ENCODE results near the gene ASB18.
"Not testable (repeated sequence)": the region's sequence is repeated elsewhere in the genome, so short reads cannot be mapped to it uniquely, and the experiment has no call there.

The ASB18 gene

GRCh38 chr2:236286873-236287545 is 22.8 kb upstream of the ASB18 start:
- DNase-seq (ENCODE audit: low read depth) = no peak

- no peak for DNase-seq (ENCODE audit: low read depth)
These were observed 20.0 kb upstream of the ASB18 start for GRCh38 chr2:236284208-236284607.

DNA sequence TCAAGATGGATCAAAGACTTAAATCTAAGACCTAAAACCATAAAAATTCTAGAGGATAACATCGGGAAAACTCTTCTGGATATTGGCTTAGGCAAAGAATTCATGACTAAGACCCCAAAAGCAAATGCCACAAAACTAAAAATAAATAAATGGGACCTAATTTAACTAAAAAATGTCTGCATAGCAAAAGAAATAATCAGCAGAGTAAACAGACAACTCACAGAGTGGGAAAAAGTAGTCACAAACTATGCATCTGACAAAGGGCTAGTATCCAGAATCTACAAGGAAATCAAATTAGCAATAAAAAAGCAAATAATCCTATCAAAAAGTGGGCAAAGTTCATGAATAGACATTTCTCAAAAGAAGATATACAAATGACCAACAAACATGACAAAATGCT is 18.2 kb upstream of the ASB18 start:
- DNase-seq (ENCODE audit: low read depth) = no peak

- DNase-seq (ENCODE audit: low read depth) = no peak
These were observed 17.2 kb upstream of the ASB18 start for GRCh38 chr2:236281423-236281822.

DNA sequence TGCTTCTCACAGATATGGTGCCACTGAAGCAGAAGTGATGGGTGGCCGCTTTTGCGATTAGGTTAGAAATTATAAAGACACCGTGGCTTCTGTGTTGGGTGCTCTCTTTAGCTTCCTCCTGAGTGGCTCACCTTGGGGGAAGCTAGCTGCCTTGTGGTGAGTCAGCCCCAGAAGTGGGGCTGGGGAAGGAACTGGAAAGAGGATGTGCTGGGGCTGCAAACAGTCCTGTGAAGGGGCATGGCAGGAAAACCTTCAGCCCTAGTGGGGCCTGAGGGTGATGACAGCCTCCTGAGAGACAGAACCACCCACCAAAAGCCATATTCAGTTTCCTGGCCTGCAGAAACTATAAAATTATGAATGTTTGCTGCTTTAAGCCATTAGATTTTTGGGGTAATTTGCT is 8.9 kb upstream of the ASB18 start:
- no peak for DNase-seq (ENCODE audit: low read depth)

DNA sequence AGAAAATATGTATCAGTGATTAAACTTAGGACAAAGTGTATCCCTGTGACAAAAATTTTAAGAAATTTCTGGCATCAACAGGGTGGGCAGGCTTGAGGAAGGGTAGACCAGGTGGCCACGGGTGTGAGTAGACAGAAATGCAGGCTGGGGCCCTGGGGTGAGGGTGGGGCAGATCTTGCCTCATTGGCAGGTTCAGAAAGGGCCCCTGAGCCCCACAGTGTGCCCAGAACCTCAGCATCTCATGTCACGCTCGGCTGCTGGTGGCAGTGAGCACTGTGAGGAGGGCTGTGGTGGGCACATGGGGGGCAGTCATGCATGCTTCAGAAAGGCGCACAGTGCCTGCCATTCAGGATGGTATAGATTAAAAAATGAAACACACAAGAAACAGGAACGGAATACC is 7.6 kb upstream of the ASB18 start:
- no peak for DNase-seq (ENCODE audit: low read depth)

GRCh38 chr2:236269876-236270275 is 5.7 kb upstream of the ASB18 start:
- DNase-seq (ENCODE audit: low read depth) = not testable (repeated sequence)

- no peak for DNase-seq (ENCODE audit: low read depth)
These were observed 1.5 kb upstream of the ASB18 start for GRCh38 chr2:236265675-236266074.

- no peak for DNase-seq (ENCODE audit: low read depth)
These were observed 2.0 kb downstream of the ASB18 start for GRCh38 chr2:236262238-236262637.

DNA sequence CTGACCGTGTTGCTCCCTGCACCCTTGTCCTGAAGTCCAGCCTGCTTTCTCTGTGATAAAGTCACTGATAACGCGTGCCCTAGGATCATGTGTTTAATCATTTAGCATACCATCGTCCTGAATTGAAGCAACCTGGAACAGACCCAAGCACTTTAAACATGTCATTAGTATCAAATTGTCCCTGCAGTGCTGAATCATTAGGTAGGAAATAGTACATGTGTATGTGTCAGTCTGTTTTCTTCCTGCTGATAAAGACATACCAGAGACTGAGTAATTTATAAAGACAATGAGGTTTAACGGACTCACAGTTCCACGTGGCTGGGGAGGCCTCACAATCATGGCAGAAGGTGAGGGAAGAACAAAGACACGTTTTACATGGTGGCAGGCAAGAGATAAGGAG is 2.8 kb downstream of the ASB18 start:
- DNase-seq (ENCODE audit: low read depth) = no peak

- no peak for DNase-seq (ENCODE audit: low read depth)
These were observed 4.8 kb downstream of the ASB18 start for GRCh38 chr2:236259371-236259770.

GRCh38 chr2:236257575-236257974 is 6.6 kb downstream of the ASB18 start:
- DNase-seq (ENCODE audit: low read depth) = no peak

DNA sequence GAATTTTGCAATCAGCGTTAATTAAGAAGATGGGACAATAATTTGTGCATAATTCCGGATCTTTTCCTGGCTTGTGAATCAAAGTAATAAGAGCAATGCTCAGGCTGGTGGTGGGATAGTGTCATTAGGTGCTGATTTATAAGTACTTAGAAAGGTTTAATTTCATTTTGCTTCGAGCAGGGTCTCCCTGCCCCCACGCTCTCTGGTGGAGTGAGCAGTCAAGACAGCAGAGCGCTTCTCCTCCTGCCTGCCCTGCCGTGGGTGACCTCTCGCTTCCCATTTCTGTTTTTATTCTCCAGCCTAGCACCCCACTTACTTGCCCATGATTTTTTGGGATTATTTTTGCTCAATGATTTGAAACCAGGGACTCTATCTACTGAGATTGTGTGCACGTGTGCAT is 7.1 kb downstream of the ASB18 start:
- DNase-seq (ENCODE audit: low read depth) = no peak

DNA sequence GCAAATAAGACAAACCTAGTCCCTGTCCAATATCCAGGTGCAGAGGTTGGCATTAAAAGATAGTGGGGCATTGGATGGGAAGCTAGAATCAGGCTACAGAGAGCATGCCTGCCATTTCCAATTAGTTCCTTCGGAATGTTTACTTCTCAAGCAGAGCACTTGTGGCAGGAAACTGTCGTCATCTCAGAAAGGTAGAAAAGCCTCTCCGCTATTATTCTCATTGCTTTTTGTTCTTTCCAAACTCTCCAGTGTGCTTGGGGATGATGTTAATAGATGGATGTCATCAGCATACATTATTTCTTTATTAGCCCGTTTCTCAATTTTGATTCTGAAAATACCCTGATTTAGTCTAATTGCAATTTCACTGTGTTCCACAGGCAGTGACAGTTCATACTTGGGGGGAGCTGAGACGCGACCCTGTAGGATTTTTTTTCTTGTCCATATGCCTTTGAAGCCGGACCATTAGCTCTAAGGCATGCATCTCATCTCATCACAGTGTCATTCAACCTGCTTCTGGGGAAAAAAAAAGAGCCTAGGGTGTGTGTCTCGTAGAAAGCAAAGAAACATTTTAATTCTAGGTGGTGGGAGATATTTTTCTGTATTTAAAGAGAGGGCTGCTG is 7.7 kb downstream of the ASB18 start:
- DNase-seq (ENCODE audit: low read depth) = no peak

GRCh38 chr2:236254674-236255073 is 9.5 kb downstream of the ASB18 start:
- no peak for DNase-seq (ENCODE audit: low read depth)

DNA sequence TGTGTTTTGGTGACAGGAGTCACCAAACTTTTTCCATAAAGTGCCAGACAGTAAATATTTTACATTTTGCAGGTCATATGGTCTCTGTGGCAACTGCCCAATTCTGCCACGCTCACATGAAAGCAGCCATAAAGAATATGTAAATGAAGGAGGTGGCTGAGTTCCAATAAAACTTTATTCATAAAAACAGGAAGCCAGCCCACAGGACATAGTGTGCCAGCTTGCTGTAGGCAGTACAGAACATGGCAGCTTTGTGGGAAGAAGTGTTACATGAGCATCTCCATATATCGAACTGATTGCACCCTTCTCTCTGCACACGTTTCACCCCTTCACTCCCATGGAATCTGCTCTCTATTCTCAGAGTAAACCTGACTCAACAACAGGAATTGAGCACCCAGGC is 10.2 kb downstream of the ASB18 start:
- no peak for DNase-seq (ENCODE audit: low read depth)

GRCh38 chr2:236252602-236253001 is 11.6 kb downstream of the ASB18 start:
- DNase-seq (ENCODE audit: low read depth) = no peak

GRCh38 chr2:236250909-236251579 is 13.2 kb downstream of the ASB18 start:
- no peak for DNase-seq (ENCODE audit: low read depth)

GRCh38 chr2:236250286-236250685 is 13.9 kb downstream of the ASB18 start:
- no peak for DNase-seq (ENCODE audit: low read depth)

DNA sequence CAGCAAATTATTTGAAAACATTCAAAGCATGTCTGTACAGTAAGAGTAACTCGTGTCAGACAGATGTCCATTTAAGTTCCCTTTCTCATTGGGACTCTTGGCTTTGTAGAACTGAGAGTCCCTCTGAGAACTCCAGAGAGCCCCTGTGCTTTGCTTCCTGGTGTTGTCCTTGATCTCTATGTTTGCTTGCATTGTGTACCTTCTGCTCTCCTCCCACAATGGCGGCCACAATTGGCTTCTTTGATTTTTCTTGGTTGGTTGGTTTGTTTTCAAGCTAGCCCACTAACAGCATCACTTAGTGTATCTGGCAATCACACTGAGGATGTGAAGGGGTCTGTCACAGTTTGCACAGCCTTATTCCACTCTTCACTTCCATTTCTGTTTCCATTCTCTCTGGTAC is 15.1 kb downstream of the ASB18 start:
- DNase-seq (ENCODE audit: low read depth) = no peak

- no peak for DNase-seq (ENCODE audit: low read depth)
These were observed 17.4 kb downstream of the ASB18 start for GRCh38 chr2:236246711-236247246.

DNA sequence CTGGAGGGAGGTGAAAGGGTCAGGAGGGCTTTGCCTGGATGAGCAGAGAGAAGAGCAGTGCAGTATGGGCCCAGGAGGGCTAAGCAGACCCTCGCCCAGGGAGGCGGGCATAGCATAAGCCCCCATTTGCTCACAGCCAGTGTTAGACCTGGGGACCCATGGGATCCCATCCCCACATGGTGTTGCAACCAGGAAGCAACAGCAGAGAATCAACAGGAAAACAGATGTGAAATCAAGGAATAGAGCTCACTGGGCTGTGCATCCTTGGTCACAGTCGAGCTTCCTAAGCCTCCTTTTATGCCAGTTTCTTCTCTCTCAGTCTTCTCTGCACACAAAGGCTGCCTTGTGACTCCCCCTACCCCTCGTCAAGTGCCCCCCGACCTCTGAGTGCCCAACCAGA is 19.9 kb downstream of the ASB18 start:
- no peak for DNase-seq (ENCODE audit: low read depth)

- DNase-seq (ENCODE audit: low read depth) = no peak
These were observed 22.1 kb downstream of the ASB18 start for GRCh38 chr2:236242057-236242495.
